Activated T-helper 2 cell treated with anti-CD3 and anti-CD28 coated beads, Interferon-gamma antibody, Interleukin-2, Interleukin-4, amounts not matched to agents 10 μg/mL and 5 μg/mL and 100 μg/mL, durations not matched to agents 14 hours and 24 hours and 36 hours (primary cell): ENCODE results near the gene OR6K6. TPM values are rescaled to one million over a fixed set of nuclear protein-coding genes. Genes with fewer than 3 reads are reported as not detected.
A peak's percentile ranks its signal among the peaks of the same experiment; 100 is the strongest.

Source experiments
- DNase-seq: peaks from one replicate; pipeline ENCODE4 v3.0.0; 2021; ENCODE audit warnings: low spot score
- H3K27ac Mint-ChIP-seq: one replicate; pipeline ENCODE4 v1.8.0; 2021; ENCODE audit warnings: mixed read lengths
- H3K27me3 Mint-ChIP-seq: one replicate; pipeline ENCODE4 v1.8.0; 2021; ENCODE audit warnings: low read depth, mixed read lengths
- H3K36me3 Mint-ChIP-seq: one replicate; pipeline ENCODE4 v1.8.0; 2021; ENCODE audit warnings: low read depth, mixed read lengths
- H3K4me1 Mint-ChIP-seq: one replicate; pipeline ENCODE4 v1.8.0; 2021; ENCODE audit warnings: low read depth, mixed read lengths
- H3K4me3 Mint-ChIP-seq: one replicate; pipeline ENCODE4 v1.8.0; 2021; ENCODE audit warnings: low read depth, mild to moderate bottlenecking, moderate library complexity, mixed read lengths
- H3K9me3 Mint-ChIP-seq: one replicate; pipeline ENCODE4 v1.8.0; 2021; ENCODE audit warnings: mixed read lengths
- intact Hi-C: fragments of 100-400 bp; cut with micrococcal nuclease; formaldehyde crosslinking; loops from one replicate; pipeline ENCODE4 v1.15.1; 2023
- total RNA-seq: library from RNA; stranded (reverse); gene quantifications from 2 replicates; pipeline ENCODE4 v1.2.3, GENCODE V29; 2022

OR6K6 gene
- total RNA-seq: not detected in 2 replicates

DNA sequence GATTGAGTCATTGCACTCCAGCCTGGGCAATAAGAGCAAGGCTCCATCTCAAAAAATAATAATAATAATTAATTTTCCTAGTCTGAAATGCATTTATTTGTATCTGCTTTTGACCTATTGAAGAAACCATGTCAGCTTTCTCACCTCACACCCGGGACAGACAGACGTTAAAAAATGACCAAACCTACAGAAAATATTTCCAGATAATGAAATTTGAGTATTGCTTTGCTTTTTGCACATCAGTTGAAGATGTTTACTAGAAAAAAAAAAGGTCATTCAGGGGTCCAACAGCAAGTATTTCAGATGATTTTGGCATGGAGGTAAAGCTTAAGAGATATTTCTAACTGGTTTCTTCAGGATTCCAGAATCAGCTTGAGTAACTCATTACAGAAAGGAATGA lies at the start of gene OR6K6:
OR6K6 (plus strand) TSS at position 301 of the 400 bp plus-strand sequence. CDS start 168 bp downstream, outside the sequence.
- Mint-ChIP-seq H3K27ac (no peak within 1 kb of the TSS), H3K4me1 (no peaks in the 10 kb centered on the region), H3K9me3 (no peaks in the 10 kb centered on the region), H3K27me3 (peaks cover 9% of the 10 kb centered on the region), H3K36me3 (no peaks in the 10 kb centered on the region), H3K4me3 (no peak within 1 kb of the TSS)
- intact Hi-C loops: no loop called here
- no peak for DNase-seq

GRCh38 chr1:158706096-158706495 lies 48.4 kb upstream of the OR6K6 start:
- H3K4me3 Mint-ChIP-seq: no peak overlapping the region
- H3K27ac Mint-ChIP-seq: no peak overlapping the region
- peaks cover 5% of the 10 kb centered on the region for H3K27me3 Mint-ChIP-seq
- no peaks in the 10 kb centered on the region for H3K4me1 Mint-ChIP-seq
- H3K9me3 Mint-ChIP-seq: no peaks in the 10 kb centered on the region
- DNase-seq: no peak
- intact Hi-C loops: no loop called here
- H3K36me3 Mint-ChIP-seq: no peaks in the 10 kb centered on the region

DNA sequence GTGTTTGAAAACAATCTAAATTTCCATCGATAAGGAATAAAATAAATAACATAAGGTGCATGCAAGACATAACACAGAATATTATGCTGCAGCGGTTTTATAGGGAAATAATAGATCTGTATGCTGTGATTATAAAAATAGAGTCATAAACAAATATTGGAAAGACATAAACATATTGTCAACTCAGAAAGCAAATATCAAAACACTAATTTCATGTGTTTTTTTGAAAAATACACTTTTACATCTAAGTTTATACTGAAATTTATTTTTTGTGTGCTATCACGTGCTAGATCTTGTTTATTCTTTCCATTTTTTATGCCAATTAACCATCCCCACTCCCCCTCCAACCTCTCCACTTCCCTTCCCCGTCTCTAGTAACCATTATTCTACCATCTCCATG lies 43.4 kb upstream of the OR6K6 start:
- H3K9me3 Mint-ChIP-seq: no peaks in the 10 kb centered on the region
- no peak overlapping the region for H3K27ac Mint-ChIP-seq
- peaks cover 2% of the 10 kb centered on the region for H3K36me3 Mint-ChIP-seq
- DNase-seq: no peak
- peaks cover 18% of the 10 kb centered on the region for H3K27me3 Mint-ChIP-seq
- no peak overlapping the region for H3K4me3 Mint-ChIP-seq
- intact Hi-C loops: loop anchor here (10.0 kb wide), 1 partner anchor 364 kb away; the partner anchor contains the start of gene AIM2
- H3K4me1 Mint-ChIP-seq: peaks cover 1% of the 10 kb centered on the region

- intact Hi-C loops: loop anchor here (5.0 to 10.0 kb wide), 3 partner anchors 103 to 360 kb away; partner anchors contain the start of genes AIM2 and IFI16
- no peaks in the 10 kb centered on the region for H3K9me3 Mint-ChIP-seq
- H3K27me3 Mint-ChIP-seq: peaks cover 15% of the 10 kb centered on the region
- no peak for DNase-seq
- no peak overlapping the region for H3K27ac Mint-ChIP-seq
- no peak overlapping the region for H3K4me3 Mint-ChIP-seq
- H3K4me1 Mint-ChIP-seq: peaks cover 15% of the 10 kb centered on the region
- peaks cover 2% of the 10 kb centered on the region for H3K36me3 Mint-ChIP-seq
These were observed 39.8 kb upstream of the OR6K6 start for GRCh38 chr1:158714754-158715153.

- peaks cover 2% of the 10 kb centered on the region for H3K36me3 Mint-ChIP-seq
- peaks cover 10% of the 10 kb centered on the region for H3K27me3 Mint-ChIP-seq
- intact Hi-C loops: loop anchor here (5.0 to 10.0 kb wide), 3 partner anchors 101 to 358 kb away; partner anchors contain the start of genes AIM2 and IFI16
- H3K9me3 Mint-ChIP-seq: no peaks in the 10 kb centered on the region
- H3K4me3 Mint-ChIP-seq: no peak overlapping the region
- peaks cover 15% of the 10 kb centered on the region for H3K4me1 Mint-ChIP-seq
- H3K27ac Mint-ChIP-seq: peak overlapping the region; percentile 9
- DNase-seq: no peak
These were observed 38.2 kb upstream of the OR6K6 start for GRCh38 chr1:158716335-158716734.

- Mint-ChIP-seq H3K27me3 (peaks cover 7% of the 10 kb centered on the region), H3K9me3 (no peaks in the 10 kb centered on the region), H3K27ac (no peak overlapping the region), H3K4me3 (no peak overlapping the region), H3K4me1 (peaks cover 15% of the 10 kb centered on the region), H3K36me3 (peaks cover 2% of the 10 kb centered on the region)
- no peak for DNase-seq
- intact Hi-C loops: loop anchor here (5.0 to 10.0 kb wide), 3 partner anchors 100 to 357 kb away; partner anchors contain the start of genes AIM2 and IFI16
These were observed 37.2 kb upstream of the OR6K6 start for GRCh38 chr1:158717344-158717743.

DNA sequence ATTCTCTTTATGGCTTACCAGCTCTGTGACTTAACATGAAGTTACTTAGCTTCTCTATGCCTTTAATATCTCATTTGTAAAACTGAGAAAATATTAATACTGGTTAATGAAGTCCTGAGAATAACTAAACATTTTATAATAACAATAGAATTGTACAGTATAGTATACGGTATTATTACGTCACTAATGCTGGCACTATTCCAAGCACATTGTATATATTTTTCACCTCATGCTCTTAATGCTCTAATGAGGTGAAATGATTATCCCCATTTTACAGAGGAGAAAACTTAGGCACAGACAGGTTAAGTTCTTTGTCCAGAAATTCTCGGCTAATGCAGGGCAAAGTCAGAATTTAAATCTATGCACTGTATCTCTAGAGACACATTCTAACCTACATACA lies 34.9 kb upstream of the OR6K6 start:
- intact Hi-C loops: loop anchor here (5.0 to 10.0 kb wide), 3 partner anchors 98 to 355 kb away; partner anchors contain the start of genes AIM2 and IFI16

DNA sequence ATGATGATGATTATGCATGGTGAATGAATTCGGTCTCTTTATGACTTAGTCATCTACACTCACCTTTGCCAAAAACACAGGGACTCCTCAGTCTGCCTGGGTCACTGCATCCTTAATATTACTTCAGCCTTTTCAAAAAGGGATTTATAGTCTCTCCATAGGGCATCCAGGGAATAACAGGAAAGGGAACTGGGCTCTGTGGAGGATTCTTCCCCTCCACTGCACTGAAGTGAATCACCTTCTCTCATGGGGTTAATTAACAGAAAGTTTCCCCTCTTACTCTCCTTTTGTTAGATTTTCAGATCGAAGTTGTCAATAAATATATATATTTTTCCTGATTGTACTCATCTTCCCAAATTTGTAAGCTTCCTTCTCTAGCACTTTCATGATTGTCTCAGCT lies 33.9 kb upstream of the OR6K6 start, which contains the start of gene OR6K3:
OR6K3 (minus strand) TSS at position 101 of the 400 bp plus-strand sequence. CDS start 2,605 bp downstream, outside the sequence.
- Mint-ChIP-seq H3K27ac (no peak within 1 kb of the TSS), H3K27me3 (peaks cover 14% of the 10 kb centered on the region), H3K36me3 (no peaks in the 10 kb centered on the region), H3K9me3 (no peaks in the 10 kb centered on the region), H3K4me3 (no peak within 1 kb of the TSS), H3K4me1 (peaks cover 14% of the 10 kb centered on the region)
- no peak for DNase-seq
- intact Hi-C loops: no loop called here

More for the DNA sequence above, 34.9 kb upstream of the OR6K6 start:
- peaks cover 2% of the 10 kb centered on the region for H3K36me3 Mint-ChIP-seq
- no peak for DNase-seq
- H3K4me3 Mint-ChIP-seq: no peak overlapping the region
- H3K27me3 Mint-ChIP-seq: peaks cover 14% of the 10 kb centered on the region
- H3K4me1 Mint-ChIP-seq: peaks cover 15% of the 10 kb centered on the region
- H3K27ac Mint-ChIP-seq: no peak overlapping the region
- H3K9me3 Mint-ChIP-seq: no peaks in the 10 kb centered on the region

DNA sequence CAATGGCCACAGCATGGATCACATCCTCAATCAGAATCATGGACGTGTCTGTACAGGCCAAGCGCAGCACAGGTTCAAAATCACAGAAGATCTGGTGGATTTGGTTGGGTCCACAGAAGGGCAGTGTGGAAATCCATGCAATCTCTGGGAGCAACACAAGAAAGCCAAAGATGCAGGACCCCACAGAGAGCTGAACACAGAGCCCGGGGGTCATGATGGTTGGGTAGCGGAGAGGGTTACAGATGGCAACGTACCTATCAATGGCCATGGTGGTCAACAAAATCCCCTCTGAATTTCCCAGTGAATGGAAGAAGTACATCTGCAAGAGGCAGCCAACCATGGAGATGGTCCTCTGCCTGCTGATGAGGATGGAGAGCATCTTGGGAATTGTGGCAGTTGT lies 30.1 kb upstream of the OR6K6 start:
- intact Hi-C loops: no loop called here
- DNase-seq: no peak
- H3K4me1 Mint-ChIP-seq: peaks cover 2% of the 10 kb centered on the region
- H3K27ac Mint-ChIP-seq: no peak overlapping the region
- H3K36me3 Mint-ChIP-seq: no peaks in the 10 kb centered on the region
- H3K4me3 Mint-ChIP-seq: no peak overlapping the region
- peaks cover 33% of the 10 kb centered on the region for H3K27me3 Mint-ChIP-seq
- no peaks in the 10 kb centered on the region for H3K9me3 Mint-ChIP-seq

DNA sequence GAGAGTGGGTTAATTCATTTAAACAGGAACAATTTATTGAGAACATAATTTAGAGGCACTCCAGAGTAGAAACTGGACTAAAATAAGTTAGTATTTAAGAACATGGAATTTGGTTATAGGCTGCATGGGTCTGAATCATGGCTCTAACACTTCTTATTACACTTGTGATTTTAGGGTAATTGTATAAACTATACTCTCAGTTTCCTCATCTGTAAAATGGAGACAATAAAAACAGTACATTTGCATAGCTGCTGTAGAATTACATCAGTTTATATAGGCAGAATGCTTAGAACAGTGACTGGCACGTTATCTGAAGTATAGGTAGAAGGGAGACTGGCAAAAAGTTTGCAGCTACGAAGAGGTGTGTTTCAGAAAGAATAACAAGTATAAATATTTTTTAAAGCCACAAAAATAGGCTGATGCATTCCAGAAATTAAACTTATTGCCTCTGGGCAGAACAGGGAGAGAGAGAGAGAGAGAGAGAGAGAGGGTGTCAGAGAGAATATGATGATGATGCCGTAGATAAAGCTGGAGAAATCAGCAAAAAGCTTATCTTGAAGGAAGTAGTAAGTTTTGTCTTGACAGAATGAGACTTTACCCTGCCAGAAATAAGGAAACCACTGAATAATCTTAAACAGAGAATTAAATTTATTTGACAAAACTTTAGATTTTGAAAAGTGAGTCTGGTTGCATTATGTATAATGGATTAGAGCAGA lies 25.9 kb upstream of the OR6K6 start:
- Mint-ChIP-seq H3K27ac (no peak overlapping the region), H3K9me3 (no peaks in the 10 kb centered on the region), H3K4me3 (no peak overlapping the region), H3K27me3 (peaks cover 30% of the 10 kb centered on the region), H3K36me3 (no peaks in the 10 kb centered on the region), H3K4me1 (peaks cover 2% of the 10 kb centered on the region)
- DNase-seq: no peak
- intact Hi-C loops: no loop called here

- no peaks in the 10 kb centered on the region for H3K36me3 Mint-ChIP-seq
- H3K27ac Mint-ChIP-seq: no peak overlapping the region
- no peak for DNase-seq
- peaks cover 2% of the 10 kb centered on the region for H3K4me1 Mint-ChIP-seq
- peaks cover 23% of the 10 kb centered on the region for H3K27me3 Mint-ChIP-seq
- no peaks in the 10 kb centered on the region for H3K9me3 Mint-ChIP-seq
- no peak overlapping the region for H3K4me3 Mint-ChIP-seq
- intact Hi-C loops: no loop called here
These were observed 24.1 kb upstream of the OR6K6 start for GRCh38 chr1:158730453-158730852.

DNA sequence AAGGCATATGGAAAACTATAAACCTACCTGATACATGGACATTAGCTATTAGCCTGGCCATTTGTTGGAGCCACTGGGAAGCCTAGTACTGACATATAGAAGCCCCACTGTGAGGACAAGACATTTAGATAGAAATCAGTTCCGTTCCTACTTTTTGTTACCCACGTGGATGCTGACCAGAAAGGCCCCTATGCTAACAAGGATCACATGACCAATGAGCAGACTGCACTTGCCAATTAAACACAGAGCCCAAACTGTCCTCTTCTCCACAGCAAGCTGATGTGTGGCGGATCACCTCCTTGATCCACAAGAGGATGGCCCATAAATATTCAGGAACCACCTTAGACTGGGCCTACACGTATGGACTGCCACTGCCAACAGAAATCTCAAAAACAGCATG lies 22.8 kb upstream of the OR6K6 start:
- Mint-ChIP-seq H3K27me3 (peaks cover 18% of the 10 kb centered on the region), H3K4me3 (no peak overlapping the region), H3K27ac (no peak overlapping the region), H3K9me3 (no peaks in the 10 kb centered on the region), H3K36me3 (no peaks in the 10 kb centered on the region), H3K4me1 (peaks cover 2% of the 10 kb centered on the region)
- no peak for DNase-seq
- intact Hi-C loops: no loop called here

DNA sequence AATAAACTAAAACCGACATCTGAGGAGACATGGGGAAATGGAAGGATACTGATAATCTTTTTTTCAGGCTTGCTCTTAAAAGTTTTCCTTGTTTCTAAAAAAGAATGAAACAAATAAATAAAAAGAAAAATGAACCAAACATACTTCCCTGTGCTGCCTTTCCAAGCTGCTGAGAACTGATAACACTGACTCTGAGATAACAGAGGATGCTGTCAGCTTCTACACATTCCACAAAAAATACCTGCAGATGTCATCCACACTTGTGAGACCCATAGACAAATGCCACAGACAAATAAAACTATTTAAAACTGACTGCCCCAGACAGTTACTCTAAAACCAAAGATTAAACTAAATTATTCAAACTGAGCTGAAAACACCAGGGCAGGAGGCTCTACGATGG lies 22.0 kb upstream of the OR6K6 start:
- Mint-ChIP-seq H3K4me3 (no peak overlapping the region), H3K27me3 (peaks cover 20% of the 10 kb centered on the region), H3K27ac (no peak overlapping the region), H3K36me3 (no peaks in the 10 kb centered on the region), H3K4me1 (peaks cover 2% of the 10 kb centered on the region), H3K9me3 (no peaks in the 10 kb centered on the region)
- DNase-seq: no peak
- intact Hi-C loops: no loop called here
